ENCODE data around the gene CUX1. TPM values are rescaled to one million over a fixed set of nuclear protein-coding genes. Genes with fewer than 3 reads are reported as not detected.
A peak's percentile ranks its signal among the peaks of the same experiment; 100 is the strongest.

CUX1 gene
- total and polyA plus RNA-seq, 2 of the 13 experiments (the other 11 are each of a cell fraction or from before 2014, with no cell fraction given): 13.7 to 14.9 TPM

- TF ChIP-seq ZNF205 (CRISPR knock-in tag; IDR thresholded peaks at IDR 0.05) (no peak), GMEB2 (CRISPR knock-in tag; IDR thresholded peaks at IDR 0.05; ENCODE audit: low read depth) (no peak), HOXA5 (CRISPR knock-in tag; IDR thresholded peaks at IDR 0.05) (0 out of 2 replicates have a peak, but pooled peaks have one; percentile 15), KAT8 (CRISPR knock-in tag; IDR thresholded peaks at IDR 0.05) (peak; percentile 70; the same call in 1 of the 2 replicates), MIER3 (CRISPR knock-in tag; IDR thresholded peaks at IDR 0.05; ENCODE audit: borderline replicate concordance) (peak; percentile 73; the same call in 1 of the 2 replicates), ZNF101 (CRISPR knock-in tag; IDR thresholded peaks at IDR 0.05; ENCODE audit: borderline replicate concordance, low read depth) (no peak), TMF1 (CRISPR knock-in tag; IDR thresholded peaks at IDR 0.05; ENCODE audit: low read depth) (no peak), ZNF362 (CRISPR knock-in tag; IDR thresholded peaks at IDR 0.05; ENCODE audit: borderline replicate concordance) (no peak; the same call in 1 of the 2 replicates), ZNF543 (CRISPR knock-in tag; IDR thresholded peaks at IDR 0.05) (no peak), RXRA (CRISPR knock-in tag; IDR thresholded peaks at IDR 0.05) (peak; percentile 75; the same call in 1 of the 2 replicates), ONECUT2 (CRISPR knock-in tag; IDR thresholded peaks at IDR 0.05) (no peak), ZBTB38 (CRISPR knock-in tag; IDR thresholded peaks at IDR 0.05) (peak; percentile 85), ZBTB46 (CRISPR knock-in tag; IDR thresholded peaks at IDR 0.05; ENCODE audit: borderline replicate concordance) (no peak), SNAPC4 (CRISPR knock-in tag; IDR thresholded peaks at IDR 0.05) (no peak), RBFOX2 (IDR thresholded peaks at IDR 0.05; ENCODE audit: low read depth, low read length) (no peak), FOXK2 (IDR thresholded peaks at IDR 0.05) (0 out of 2 replicates have a peak, but pooled peaks have one; percentile 28), TFE3 (CRISPR knock-in tag; IDR thresholded peaks at IDR 0.05) (peak; percentile 89), PHB2 (IDR thresholded peaks at IDR 0.05; ENCODE audit: partially characterized antibody) (no peak)
These were observed 39.3 kb downstream of the CUX1 start (continued) for GRCh38 chr7:101856473-101857357.
